PFSK-1 (cell line): ENCODE results near the gene LZTS2.

Source experiments
- FOXP2 ChIP-seq: optimal IDR thresholded peaks from 2 replicates; pipeline ENCODE3; 2011; ENCODE audit warnings: borderline replicate concordance, control low read depth, inconsistent platforms; ENCODE audit not compliant: insufficient read depth; ENCODE audit errors: extremely low read length, extremely low read depth
- POLR2AphosphoS5 ChIP-seq: IDR thresholded peaks from 2 replicates; pipeline ENCODE4 v1.6.1; 2012; ENCODE audit warnings: low read depth, mild to moderate bottlenecking, control low read depth, low read length, moderate library complexity
- REST ChIP-seq, 2 experiments: IDR thresholded peaks; 2 replicates each; pipeline versions ENCODE4 v1.6.1 to v1.8.0; 2011 to 2012; ENCODE audit warnings: low read depth in 2 of 2, low read length in 2 of 2, control low read depth in 1 of 2, inconsistent platforms in 1 of 2, mild to moderate bottlenecking in 1 of 2, moderate library complexity in 1 of 2; ENCODE audit not compliant: insufficient read depth in 1 of 2
- SIN3A ChIP-seq: IDR thresholded peaks from 2 replicates; pipeline ENCODE4 v1.6.1; 2012; ENCODE audit warnings: mild to moderate bottlenecking, low read length, moderate library complexity, borderline replicate concordance; ENCODE audit not compliant: insufficient read depth
- TAF1 ChIP-seq: IDR thresholded peaks from 2 replicates; pipeline ENCODE4 v1.6.1; 2012; ENCODE audit warnings: low read length, control low read depth, borderline replicate concordance; ENCODE audit not compliant: insufficient read depth

Gene LZTS2

GRCh38 chr10:100982916-100983830 lies 16.4 kb upstream of the LZTS2 start:
- TF ChIP-seq SIN3A (no peak), POLR2AphosphoS5 (no peak), REST (IDR thresholded peaks at IDR 0.05; ENCODE audit: insufficient read depth in 1 of 2, low read depth in 2 of 2, low read length in 2 of 2) (no peak), FOXP2 (no peak), TAF1 (no peak)

- TF ChIP-seq FOXP2 (no peak), SIN3A (no peak), TAF1 (no peak), REST (IDR thresholded peaks at IDR 0.05; ENCODE audit: insufficient read depth in 1 of 2, low read depth in 2 of 2, low read length in 2 of 2) (no peak), POLR2AphosphoS5 (no peak)
These were observed 15.5 kb upstream of the LZTS2 start for GRCh38 chr10:100983868-100984671.

GRCh38 chr10:100984672-100985177 lies 14.9 kb upstream of the LZTS2 start:
- TF ChIP-seq SIN3A (no peak), FOXP2 (no peak), REST (IDR thresholded peaks at IDR 0.05; ENCODE audit: insufficient read depth in 1 of 2, low read depth in 2 of 2, low read length in 2 of 2) (no peak), POLR2AphosphoS5 (no peak), TAF1 (no peak)

- no peak for TF ChIP-seq POLR2AphosphoS5
- no peak for TF ChIP-seq REST (IDR thresholded peaks at IDR 0.05; ENCODE audit: insufficient read depth in 1 of 2, low read depth in 2 of 2, low read length in 2 of 2)
- TF ChIP-seq FOXP2, result no peak
- TF ChIP-seq SIN3A, result no peak
- no peak for TF ChIP-seq TAF1
These were observed 14.3 kb upstream of the LZTS2 start for GRCh38 chr10:100985336-100985735.
